ENCODE measurements around the gene AHSG.
A peak's percentile ranks its signal among the peaks of the same experiment; 100 is the strongest.

Gene AHSG

DNA sequence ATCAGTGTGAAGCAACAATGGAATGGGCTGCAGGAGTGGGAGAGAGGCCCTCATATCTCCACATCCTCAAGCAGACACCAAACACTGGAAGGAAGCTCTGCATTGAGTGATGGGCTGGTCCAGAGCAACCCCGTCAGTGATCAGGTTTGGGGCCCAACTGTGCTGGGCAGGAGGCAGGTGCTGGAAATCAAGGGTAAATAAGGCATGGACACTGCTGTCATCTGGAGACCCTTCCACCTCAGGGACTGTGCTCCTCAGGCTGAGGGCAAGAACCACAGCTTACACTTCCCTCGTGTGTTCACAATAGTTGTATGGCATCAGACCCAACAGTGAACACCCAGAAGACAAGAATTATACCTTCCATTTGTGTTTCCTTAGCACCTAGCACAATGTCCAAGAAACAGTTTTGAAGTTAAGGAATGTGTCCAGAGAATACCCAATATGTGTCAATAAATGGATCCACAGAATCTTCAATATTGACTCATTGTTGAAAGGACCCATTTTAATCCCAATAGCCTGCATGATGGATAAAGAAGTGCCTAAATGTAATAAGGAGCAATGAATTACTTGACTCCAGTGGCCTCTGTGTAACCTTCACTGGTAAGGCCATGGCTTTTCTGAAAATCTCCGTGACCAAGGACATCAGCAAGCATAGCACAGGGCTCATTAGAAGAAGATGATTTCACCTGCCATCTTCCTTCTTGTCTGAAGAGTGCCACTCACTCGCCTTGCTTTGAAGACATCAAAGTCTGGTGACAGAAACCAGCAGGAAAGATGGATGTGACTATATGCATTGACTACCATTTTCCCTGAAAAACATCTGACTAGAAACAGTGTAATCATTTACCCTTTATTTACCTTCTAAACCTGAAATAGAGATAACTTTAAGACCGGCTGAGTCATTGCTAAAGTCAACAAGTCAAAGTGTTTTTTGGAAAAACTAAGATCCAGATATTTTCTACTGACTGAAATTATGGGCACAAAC lies 7.0 kb upstream of the AHSG start:
- H3K27me3 ChIP-seq (ENCODE audit: insufficient read depth, low read length): peaks cover 9% of the 10 kb centered on the region; the same call in 1 of the 2 replicates
- H3K27ac ChIP-seq (ENCODE audit: low read depth, low read length): no peak overlapping the region
- H2AFZ ChIP-seq (ENCODE audit: low read length, unreplicated experiment): no peak overlapping the region
- no peaks in the 10 kb centered on the region for H3K36me3 ChIP-seq (ENCODE audit: insufficient read depth, low read length)
- no peaks in the 10 kb centered on the region for H3K79me2 ChIP-seq (ENCODE audit: control insufficient read depth, insufficient read depth, low read length, unreplicated experiment)
- H3K4me3 ChIP-seq (ENCODE audit: low read depth, low read length): no peak overlapping the region
- no peaks in the 10 kb centered on the region for H3K4me1 ChIP-seq (ENCODE audit: control insufficient read depth, insufficient read depth, low read length, unreplicated experiment)

DNA sequence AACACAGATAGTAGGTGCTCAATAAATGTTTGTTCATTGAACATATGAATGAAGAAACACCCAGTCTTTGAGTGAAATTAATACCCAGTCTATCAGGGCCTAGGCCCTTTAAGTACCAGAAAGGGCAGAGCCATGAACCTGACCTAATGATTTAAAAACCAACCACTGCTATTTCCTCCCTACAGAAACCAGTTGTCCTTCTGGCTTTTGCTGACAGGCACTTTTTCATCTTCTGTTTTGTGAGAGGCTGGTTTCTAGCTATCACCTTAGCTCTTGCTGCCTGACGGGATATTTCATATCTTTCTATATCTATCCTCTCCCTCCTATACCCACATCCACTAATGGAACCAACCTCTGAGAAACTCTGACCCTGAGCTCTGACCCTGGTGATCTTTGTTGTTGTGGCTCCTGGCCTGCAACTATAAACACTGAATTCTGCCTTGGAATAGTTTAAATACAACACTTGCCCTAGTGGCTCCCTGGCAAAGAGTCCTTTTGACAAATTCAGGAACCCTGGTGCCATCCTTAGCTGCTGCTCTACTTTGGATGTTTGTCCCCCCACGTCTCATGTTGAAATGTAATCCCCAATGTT lies 4.1 kb upstream of the AHSG start:
- peaks cover 17% of the 10 kb centered on the region for H3K27me3 ChIP-seq (ENCODE audit: insufficient read depth, low read length)
- H3K27ac ChIP-seq (ENCODE audit: low read depth, low read length): no peak overlapping the region
- no peaks in the 10 kb centered on the region for H3K79me2 ChIP-seq (ENCODE audit: control insufficient read depth, insufficient read depth, low read length, unreplicated experiment)
- no peak overlapping the region for H3K4me3 ChIP-seq (ENCODE audit: low read depth, low read length)
- no peaks in the 10 kb centered on the region for H3K36me3 ChIP-seq (ENCODE audit: insufficient read depth, low read length)
- H2AFZ ChIP-seq (ENCODE audit: low read length, unreplicated experiment): no peak overlapping the region
- H3K4me1 ChIP-seq (ENCODE audit: control insufficient read depth, insufficient read depth, low read length, unreplicated experiment): no peaks in the 10 kb centered on the region

DNA sequence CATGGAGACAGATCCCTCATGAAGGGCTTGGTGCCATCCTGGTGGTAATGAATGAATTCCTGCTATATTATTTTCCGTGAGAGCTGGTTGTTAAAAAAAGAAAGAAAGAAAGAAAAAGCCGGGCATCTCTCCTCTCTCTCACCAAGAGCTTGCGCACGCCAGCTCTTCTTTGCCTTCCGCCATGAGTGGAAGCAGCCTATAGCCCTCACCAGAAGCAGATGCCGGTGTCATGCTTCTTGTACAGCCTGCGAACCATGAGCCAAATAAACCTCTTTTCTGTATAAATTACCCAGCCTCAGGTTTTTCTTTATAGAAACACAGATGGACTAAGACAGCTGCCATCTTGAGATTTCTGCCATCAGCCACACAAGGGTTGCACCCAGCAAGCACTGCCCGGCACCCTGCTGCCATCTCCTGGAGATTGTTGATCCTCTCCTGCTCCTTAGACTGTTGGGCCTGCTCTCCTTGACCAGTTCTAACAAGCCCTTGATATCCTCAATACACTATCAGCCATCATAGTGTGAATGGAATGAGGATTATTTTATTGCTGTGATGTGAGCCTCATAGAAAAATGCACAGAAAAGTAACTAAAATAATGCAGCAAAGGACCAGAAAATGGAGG lies 3.5 kb upstream of the AHSG start:
- H3K27me3 ChIP-seq (ENCODE audit: insufficient read depth, low read length): peaks cover 23% of the 10 kb centered on the region
- no peaks in the 10 kb centered on the region for H3K4me1 ChIP-seq (ENCODE audit: control insufficient read depth, insufficient read depth, low read length, unreplicated experiment)
- H3K4me3 ChIP-seq (ENCODE audit: low read depth, low read length): no peak overlapping the region
- no peak overlapping the region for H3K27ac ChIP-seq (ENCODE audit: low read depth, low read length)
- H2AFZ ChIP-seq (ENCODE audit: low read length, unreplicated experiment): no peak overlapping the region
- no peaks in the 10 kb centered on the region for H3K36me3 ChIP-seq (ENCODE audit: insufficient read depth, low read length)
- no peaks in the 10 kb centered on the region for H3K79me2 ChIP-seq (ENCODE audit: control insufficient read depth, insufficient read depth, low read length, unreplicated experiment)

DNA sequence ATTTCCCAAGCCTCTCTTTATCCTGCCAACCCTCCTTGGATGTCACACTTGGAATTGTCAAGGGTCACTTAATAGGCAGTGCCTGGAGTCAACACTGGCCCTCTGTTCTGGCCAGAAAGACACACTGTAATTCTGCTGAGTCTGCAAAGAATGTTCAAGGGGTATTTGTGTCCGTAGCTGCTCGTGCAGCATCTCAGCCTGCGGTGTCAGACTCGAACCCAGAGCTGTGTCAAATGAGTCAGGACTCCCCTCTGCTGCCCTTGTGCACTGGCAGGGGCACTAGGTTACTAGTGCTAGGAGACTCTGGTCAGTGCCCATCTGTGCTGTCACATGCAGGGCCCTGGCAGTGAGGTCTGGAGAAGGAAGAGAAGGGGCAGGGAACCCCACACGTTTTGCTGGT lies 795 bp upstream of the AHSG start:
- H2AFZ ChIP-seq (ENCODE audit: low read length, unreplicated experiment): no peak overlapping the region
- H3K36me3 ChIP-seq (ENCODE audit: insufficient read depth, low read length): no peaks in the 10 kb centered on the region
- H3K4me3 ChIP-seq (ENCODE audit: low read depth, low read length): no peak overlapping the region
- H3K27me3 ChIP-seq (ENCODE audit: insufficient read depth, low read length): peaks cover 19% of the 10 kb centered on the region
- no peak overlapping the region for H3K27ac ChIP-seq (ENCODE audit: low read depth, low read length)
- H3K79me2 ChIP-seq (ENCODE audit: control insufficient read depth, insufficient read depth, low read length, unreplicated experiment): no peaks in the 10 kb centered on the region
- H3K4me1 ChIP-seq (ENCODE audit: control insufficient read depth, insufficient read depth, low read length, unreplicated experiment): no peaks in the 10 kb centered on the region

DNA sequence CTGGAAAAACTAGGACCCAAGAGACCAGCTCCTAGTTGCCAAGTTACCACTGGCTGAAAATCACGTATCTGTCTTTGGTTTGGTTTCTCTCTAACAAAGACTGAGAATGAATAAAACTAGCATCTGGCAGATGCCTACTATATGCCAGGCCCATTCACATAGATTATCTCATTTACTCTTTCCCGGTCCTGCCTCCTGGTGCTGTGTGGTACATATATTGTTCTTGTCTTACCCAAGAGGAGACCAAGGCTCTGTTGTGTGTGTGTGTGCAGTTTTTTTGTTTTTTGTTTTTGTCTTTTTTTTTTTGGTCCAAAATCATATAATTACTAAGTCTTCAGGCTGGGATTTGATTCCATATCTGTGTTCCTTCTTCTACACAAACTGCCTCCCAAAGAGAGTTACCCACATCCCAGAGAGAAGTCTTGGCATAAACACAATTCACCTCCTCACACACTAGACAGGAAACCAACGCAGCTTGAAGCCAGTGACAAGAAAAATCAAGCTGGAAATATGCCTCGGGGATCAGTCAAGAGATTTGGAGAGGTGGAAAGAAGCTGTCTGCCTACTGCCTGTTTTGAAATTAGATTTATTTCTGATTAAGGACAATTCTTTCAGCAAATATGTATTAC lies 891 bp downstream of the AHSG start:
- Histone ChIP-seq H3K4me3 (ENCODE audit: low read depth, low read length) (no peak overlapping the region), H3K27me3 (ENCODE audit: insufficient read depth, low read length) (peaks cover 35% of the 10 kb centered on the region), H3K27ac (ENCODE audit: low read depth, low read length) (no peak overlapping the region), H3K36me3 (ENCODE audit: insufficient read depth, low read length) (no peaks in the 10 kb centered on the region), H3K4me1 (ENCODE audit: control insufficient read depth, insufficient read depth, low read length, unreplicated experiment) (peaks cover 5% of the 10 kb centered on the region), H2AFZ (ENCODE audit: low read length, unreplicated experiment) (no peak overlapping the region), H3K79me2 (ENCODE audit: control insufficient read depth, insufficient read depth, low read length, unreplicated experiment) (no peaks in the 10 kb centered on the region)

DNA sequence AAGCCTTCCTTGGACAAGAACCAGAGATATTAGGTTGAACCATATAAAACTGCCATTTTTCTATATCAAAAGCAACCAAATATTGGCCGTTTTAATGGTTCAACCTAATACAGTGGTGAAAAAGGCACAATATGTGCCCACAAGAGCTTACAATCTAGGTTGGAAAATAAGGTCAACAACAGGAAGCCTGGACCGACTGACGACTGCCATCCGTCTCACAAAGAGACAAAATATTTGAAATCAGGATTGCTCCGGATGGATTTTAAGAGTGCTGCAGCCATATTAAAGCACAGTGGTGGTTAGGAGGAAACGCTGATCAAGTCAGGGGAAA lies 1.4 kb downstream of the AHSG start:
- Histone ChIP-seq H3K27me3 (ENCODE audit: insufficient read depth, low read length) (peaks cover 36% of the 10 kb centered on the region), H3K79me2 (ENCODE audit: control insufficient read depth, insufficient read depth, low read length, unreplicated experiment) (no peaks in the 10 kb centered on the region), H3K4me1 (ENCODE audit: control insufficient read depth, insufficient read depth, low read length, unreplicated experiment) (peaks cover 5% of the 10 kb centered on the region), H3K36me3 (ENCODE audit: insufficient read depth, low read length) (no peaks in the 10 kb centered on the region), H3K4me3 (ENCODE audit: low read depth, low read length) (no peak overlapping the region), H2AFZ (ENCODE audit: low read length, unreplicated experiment) (no peak overlapping the region), H3K27ac (ENCODE audit: low read depth, low read length) (no peak overlapping the region)

DNA sequence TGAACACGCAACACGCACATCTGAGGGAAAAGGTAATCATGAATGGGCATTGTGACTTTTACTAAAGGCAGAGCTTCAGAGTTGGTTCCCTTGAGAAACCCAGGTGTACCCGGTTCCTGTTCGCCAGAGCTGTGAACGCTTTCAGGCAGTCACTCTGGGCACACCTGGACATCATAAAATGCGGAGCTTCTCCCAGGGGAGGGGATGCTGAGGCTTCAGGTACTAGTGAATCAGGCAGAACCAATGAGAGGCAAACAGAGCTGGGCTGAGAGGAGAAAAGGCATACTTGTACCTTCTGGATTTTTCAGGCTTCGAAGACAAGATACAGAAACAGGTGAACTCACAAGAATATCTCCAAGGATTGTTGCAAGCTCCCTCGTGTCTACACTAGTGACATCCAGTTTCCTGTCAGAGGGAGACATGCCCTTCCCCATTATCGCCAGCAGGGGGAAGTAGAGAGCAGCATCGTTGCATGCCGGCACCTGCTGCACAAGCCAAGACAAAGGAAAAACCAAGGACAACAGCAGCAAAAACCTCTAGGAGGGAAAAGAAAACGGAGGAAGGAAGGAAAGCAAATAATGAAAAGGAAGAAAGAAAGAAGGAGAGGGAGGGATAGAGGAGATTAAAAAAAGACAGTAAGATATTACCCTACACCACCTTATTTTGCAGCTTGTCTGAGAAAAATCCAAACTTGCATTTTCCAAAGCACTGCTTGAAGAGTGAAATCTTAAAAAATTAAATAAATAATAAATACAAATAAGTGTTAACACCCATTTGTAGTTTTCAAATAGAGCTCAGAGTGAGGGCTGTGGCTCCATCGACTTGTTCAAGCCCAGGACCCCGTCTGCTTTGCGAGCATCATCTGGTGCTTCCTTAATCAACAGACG lies 2.0 kb downstream of the AHSG start:
- H3K79me2 ChIP-seq (ENCODE audit: control insufficient read depth, insufficient read depth, low read length, unreplicated experiment): no peaks in the 10 kb centered on the region
- H3K27me3 ChIP-seq (ENCODE audit: insufficient read depth, low read length): peaks cover 38% of the 10 kb centered on the region
- H3K36me3 ChIP-seq (ENCODE audit: insufficient read depth, low read length): no peaks in the 10 kb centered on the region
- H3K27ac ChIP-seq (ENCODE audit: low read depth, low read length): no peak overlapping the region
- H2AFZ ChIP-seq (ENCODE audit: low read length, unreplicated experiment): no peak overlapping the region
- H3K4me3 ChIP-seq (ENCODE audit: low read depth, low read length): no peak overlapping the region
- peaks cover 5% of the 10 kb centered on the region for H3K4me1 ChIP-seq (ENCODE audit: control insufficient read depth, insufficient read depth, low read length, unreplicated experiment)

DNA sequence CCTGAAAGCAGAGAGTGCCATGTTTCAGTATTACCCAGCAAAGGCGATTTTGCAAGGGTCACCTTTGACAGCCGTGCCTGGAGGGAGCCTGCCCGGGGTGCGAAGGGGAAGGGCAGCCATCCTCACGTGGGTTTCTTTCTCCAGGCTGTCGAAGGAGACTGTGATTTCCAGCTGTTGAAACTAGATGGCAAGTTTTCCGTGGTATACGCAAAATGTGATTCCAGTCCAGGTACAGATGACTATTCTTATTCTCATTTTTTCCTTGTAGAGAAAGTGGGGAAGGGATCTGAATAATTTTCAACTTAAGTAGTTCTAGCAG lies 3.4 kb downstream of the AHSG start:
- Histone ChIP-seq H2AFZ (ENCODE audit: low read length, unreplicated experiment) (no peak overlapping the region), H3K27me3 (ENCODE audit: insufficient read depth, low read length) (peaks cover 44% of the 10 kb centered on the region), H3K4me1 (ENCODE audit: control insufficient read depth, insufficient read depth, low read length, unreplicated experiment) (peaks cover 5% of the 10 kb centered on the region), H3K27ac (ENCODE audit: low read depth, low read length) (no peak overlapping the region), H3K4me3 (ENCODE audit: low read depth, low read length) (no peak overlapping the region), H3K79me2 (ENCODE audit: control insufficient read depth, insufficient read depth, low read length, unreplicated experiment) (no peaks in the 10 kb centered on the region), H3K36me3 (ENCODE audit: insufficient read depth, low read length) (no peaks in the 10 kb centered on the region)

DNA sequence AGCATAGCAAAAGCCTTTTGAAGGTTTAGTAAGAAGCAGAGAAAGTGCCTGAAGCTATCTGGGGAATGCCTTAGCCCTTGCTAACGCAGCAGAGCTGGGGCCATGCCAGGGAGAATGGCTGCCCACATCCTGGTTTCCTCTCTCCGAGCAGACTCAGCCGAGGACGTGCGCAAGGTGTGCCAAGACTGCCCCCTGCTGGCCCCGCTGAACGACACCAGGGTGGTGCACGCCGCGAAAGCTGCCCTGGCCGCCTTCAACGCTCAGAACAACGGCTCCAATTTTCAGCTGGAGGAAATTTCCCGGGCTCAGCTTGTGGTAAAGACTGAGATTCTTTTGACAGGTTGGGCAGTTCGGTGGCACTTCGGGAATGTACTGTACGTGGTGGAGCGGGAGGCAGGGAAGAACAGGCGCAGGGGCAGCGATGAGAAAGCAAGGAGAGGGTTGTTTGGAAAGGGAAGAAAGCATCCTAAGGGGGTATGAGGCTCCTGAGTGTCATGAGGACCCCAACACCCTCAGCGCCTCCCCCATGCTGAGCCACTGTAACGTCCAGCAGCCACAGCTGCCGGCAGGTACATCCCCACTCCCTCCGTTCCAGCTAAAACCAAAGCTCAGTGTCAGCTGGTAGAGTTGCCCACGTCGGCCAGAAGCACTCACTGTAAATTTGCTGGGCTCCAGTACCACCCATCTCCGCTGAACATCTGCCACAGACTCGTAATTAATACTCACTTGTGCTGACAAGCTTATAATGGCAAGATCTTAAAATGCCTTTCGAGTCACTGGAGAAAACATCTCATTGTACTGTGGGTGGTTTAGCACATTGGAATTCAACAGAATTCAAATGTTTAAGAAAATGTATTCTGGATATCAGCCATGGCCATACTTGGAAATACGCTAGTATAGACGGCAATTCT lies 4.4 kb downstream of the AHSG start:
- Histone ChIP-seq H3K36me3 (ENCODE audit: insufficient read depth, low read length) (no peaks in the 10 kb centered on the region), H3K4me3 (ENCODE audit: low read depth, low read length) (peak overlapping the region; percentile 65), H3K27ac (ENCODE audit: low read depth, low read length) (no peak overlapping the region), H3K4me1 (ENCODE audit: control insufficient read depth, insufficient read depth, low read length, unreplicated experiment) (peaks cover 5% of the 10 kb centered on the region), H3K27me3 (ENCODE audit: insufficient read depth, low read length) (peaks cover 50% of the 10 kb centered on the region), H2AFZ (ENCODE audit: low read length, unreplicated experiment) (peak overlapping the region; percentile 67), H3K79me2 (ENCODE audit: control insufficient read depth, insufficient read depth, low read length, unreplicated experiment) (no peaks in the 10 kb centered on the region)

Measured in ACC112 (cell line).